Measurements from ENCODE around the gene SLC5A1.
"Not testable (repeated sequence)": the region's sequence is repeated elsewhere in the genome, so short reads cannot be mapped to it uniquely, and the experiment has no call there.

Gene SLC5A1

DNA sequence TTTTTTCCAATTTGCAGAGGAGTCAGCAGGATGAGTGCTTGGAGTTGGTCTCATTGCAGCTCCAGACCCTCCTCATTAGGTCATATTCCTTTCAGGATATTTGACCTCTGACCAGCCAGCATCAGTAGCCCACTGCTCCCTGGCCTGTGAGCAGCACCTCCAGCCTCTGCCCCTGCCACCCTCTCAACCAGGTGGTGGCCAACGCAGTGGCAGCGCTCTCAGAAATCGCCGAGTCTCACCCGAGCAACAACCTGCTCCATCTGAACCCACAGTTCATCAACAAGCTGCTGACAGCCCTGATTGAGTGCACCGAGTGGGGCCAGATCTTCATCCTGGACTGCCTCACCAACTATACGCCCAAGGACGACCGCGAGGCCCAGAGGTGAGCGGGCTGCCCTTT is 89.1 kb downstream of the SLC5A1 start:
- H3K27ac ChIP-seq = no peak overlapping the region
- in situ Hi-C loops (cut with HindIII; ENCODE audit: low pct_ligation_motif_present, low sequenced_read_pairs) = no loop called here
- no peak for DNase-seq
- H3K27me3 ChIP-seq (replicated peaks) = no peaks in the 10 kb centered on the region
- H3K4me3 ChIP-seq (ENCODE audit: low read depth, low read length) = no peak overlapping the region
- TF ChIP-seq, protein P1, sequence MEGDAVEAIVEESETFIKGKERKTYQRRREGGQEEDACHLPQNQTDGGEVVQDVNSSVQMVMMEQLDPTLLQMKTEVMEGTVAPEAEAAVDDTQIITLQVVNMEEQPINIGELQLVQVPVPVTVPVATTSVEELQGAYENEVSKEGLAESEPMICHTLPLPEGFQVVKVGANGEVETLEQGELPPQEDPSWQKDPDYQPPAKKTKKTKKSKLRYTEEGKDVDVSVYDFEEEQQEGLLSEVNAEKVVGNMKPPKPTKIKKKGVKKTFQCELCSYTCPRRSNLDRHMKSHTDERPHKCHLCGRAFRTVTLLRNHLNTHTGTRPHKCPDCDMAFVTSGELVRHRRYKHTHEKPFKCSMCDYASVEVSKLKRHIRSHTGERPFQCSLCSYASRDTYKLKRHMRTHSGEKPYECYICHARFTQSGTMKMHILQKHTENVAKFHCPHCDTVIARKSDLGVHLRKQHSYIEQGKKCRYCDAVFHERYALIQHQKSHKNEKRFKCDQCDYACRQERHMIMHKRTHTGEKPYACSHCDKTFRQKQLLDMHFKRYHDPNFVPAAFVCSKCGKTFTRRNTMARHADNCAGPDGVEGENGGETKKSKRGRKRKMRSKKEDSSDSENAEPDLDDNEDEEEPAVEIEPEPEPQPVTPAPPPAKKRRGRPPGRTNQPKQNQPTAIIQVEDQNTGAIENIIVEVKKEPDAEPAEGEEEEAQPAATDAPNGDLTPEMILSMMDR (IDR thresholded peaks at IDR 0.05; ENCODE audit: low read depth, low read length, missing control alignments) = no peak
- no peaks in the 10 kb centered on the region for H3K36me3 ChIP-seq (replicated peaks)

DNA sequence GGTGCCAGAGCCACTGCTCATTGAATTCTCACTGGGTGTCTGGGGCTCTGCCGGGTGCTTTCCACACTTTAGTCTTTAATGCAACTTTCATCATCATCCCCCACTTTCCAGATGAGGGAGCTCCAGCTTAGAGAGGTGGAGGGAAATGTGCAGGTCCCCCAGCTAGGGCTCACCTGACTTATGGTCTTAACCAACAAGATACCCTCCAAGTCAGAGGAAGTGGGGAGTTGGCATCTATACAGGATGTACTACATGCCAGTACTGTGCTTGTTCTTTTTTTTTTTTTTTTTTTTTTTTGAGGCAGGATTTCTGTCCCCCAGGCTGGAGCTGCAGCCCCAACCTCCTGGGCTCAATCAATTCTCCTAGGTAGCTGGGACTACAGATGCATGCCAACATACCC is 89.7 kb downstream of the SLC5A1 start:
- H3K4me3 ChIP-seq (ENCODE audit: low read depth, low read length) = no peak overlapping the region
- no peak overlapping the region for H3K27ac ChIP-seq
- no peaks in the 10 kb centered on the region for H3K27me3 ChIP-seq (replicated peaks)
- H3K36me3 ChIP-seq (replicated peaks) = no peaks in the 10 kb centered on the region
- TF ChIP-seq, protein P1 (IDR thresholded peaks at IDR 0.05; ENCODE audit: low read depth, low read length, missing control alignments) = no peak
- DNase-seq = no peak
- in situ Hi-C loops (cut with HindIII; ENCODE audit: low pct_ligation_motif_present, low sequenced_read_pairs) = no loop called here

DNA sequence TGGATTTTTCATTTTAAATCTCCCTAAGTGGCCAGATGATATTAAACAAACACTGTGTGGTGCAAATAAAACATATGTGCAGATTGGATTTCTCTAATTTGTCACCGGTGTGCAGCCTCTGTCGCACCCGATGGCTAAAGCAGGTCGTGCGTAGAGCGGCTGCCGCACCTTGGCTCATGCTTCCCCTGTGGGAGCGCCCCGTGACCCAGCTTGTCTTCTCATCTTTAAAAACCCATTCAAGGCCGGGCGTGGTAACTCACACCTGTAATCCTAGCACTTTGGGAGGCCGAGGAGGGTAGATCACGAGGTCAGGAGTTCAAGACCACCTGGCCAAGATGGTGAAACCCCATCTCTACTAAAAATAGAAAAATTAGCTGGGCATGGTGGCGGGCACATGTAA is 91.7 kb downstream of the SLC5A1 start:
- in situ Hi-C loops (cut with HindIII; ENCODE audit: low pct_ligation_motif_present, low sequenced_read_pairs) = not testable (repeated sequence)

DNA sequence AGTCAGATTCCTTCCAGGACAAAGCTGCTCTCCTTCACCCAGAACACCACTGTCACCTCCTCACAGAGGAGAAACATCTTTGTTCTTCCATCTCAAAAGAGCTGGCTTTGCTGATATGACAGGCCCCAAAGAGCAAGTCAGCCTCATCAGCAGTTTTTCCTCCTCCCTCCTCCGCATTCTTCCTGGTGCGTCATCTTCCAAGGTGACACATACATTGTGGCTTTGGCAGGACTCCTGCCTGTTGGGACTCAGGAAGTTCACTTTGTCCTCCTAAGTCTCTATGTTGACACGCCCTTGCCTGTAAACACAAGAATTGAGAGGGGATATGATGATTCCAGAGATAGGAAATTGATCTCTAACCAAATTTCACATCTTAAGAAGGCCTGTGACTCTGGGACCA is 92.9 kb downstream of the SLC5A1 start:
- in situ Hi-C loops (cut with HindIII; ENCODE audit: low pct_ligation_motif_present, low sequenced_read_pairs); H3K4me3 ChIP-seq (ENCODE audit: low read depth, low read length); H3K36me3 ChIP-seq (replicated peaks); H3K27ac ChIP-seq; H3K27me3 ChIP-seq (replicated peaks): not testable (repeated sequence)
- DNase-seq = peak; percentile 68

More for the DNA sequence above, 91.7 kb downstream of the SLC5A1 start:
- H3K4me3 ChIP-seq (ENCODE audit: low read depth, low read length); DNase-seq; H3K36me3 ChIP-seq (replicated peaks); H3K27ac ChIP-seq; H3K27me3 ChIP-seq (replicated peaks): not testable (repeated sequence)

DNA sequence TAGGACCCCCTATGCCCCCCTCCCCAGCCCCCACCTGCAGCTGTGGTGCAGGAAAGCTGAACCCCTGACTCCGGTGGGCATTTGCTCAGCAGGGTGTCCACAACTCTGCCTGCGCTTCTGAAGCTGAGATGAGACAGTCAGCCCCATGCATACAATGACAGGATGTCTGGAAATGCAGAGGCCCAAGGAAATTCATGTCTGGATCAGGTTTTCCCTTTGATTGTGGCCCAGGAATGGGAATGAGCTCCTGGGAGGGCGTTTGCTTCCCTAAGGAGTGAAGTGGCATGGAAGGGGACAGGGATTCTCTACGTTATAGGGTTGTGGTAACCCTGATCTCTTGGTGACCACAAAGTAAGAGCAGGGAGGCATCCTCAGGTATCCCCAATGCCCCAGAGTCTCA is 93.8 kb downstream of the SLC5A1 start:
- in situ Hi-C loops (cut with HindIII; ENCODE audit: low pct_ligation_motif_present, low sequenced_read_pairs); H3K27ac ChIP-seq; H3K4me3 ChIP-seq (ENCODE audit: low read depth, low read length): not testable (repeated sequence)

DNA sequence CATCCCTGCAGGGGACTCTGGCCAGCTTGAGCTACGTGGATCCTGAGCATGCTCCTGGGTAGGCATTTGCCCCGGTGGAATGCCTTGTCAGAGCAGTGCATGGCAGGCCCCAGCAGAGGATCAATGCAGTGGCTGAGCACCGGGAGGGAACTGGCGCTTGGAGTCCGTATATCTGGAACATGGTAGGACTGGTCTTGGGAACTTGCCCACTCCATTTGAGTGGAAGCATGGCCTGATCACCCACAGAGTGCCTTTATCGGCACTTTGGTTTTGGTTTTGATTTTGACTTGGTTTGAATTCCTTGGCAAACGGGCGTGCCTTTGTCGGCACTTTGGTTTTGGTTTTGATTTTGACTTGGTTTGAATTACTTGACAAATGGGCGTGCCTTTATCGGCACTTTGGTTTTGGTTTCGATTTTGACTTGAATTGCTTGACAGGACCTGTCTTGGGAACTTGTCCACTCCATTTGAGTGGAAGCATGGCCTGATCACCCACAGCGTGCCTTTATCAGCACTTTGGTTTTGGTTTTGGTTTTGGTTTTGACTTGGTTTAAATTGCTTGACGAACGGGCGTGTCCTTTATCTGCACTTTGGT is 94.8 kb downstream of the SLC5A1 start:
- peak; percentile 3 for DNase-seq
- H3K4me3 ChIP-seq (ENCODE audit: low read depth, low read length); H3K27me3 ChIP-seq (replicated peaks); H3K36me3 ChIP-seq (replicated peaks); in situ Hi-C loops (cut with HindIII; ENCODE audit: low pct_ligation_motif_present, low sequenced_read_pairs); H3K27ac ChIP-seq: not testable (repeated sequence)

More for the DNA sequence above, 93.8 kb downstream of the SLC5A1 start:
- DNase-seq; H3K36me3 ChIP-seq (replicated peaks); H3K27me3 ChIP-seq (replicated peaks): not testable (repeated sequence)

DNA sequence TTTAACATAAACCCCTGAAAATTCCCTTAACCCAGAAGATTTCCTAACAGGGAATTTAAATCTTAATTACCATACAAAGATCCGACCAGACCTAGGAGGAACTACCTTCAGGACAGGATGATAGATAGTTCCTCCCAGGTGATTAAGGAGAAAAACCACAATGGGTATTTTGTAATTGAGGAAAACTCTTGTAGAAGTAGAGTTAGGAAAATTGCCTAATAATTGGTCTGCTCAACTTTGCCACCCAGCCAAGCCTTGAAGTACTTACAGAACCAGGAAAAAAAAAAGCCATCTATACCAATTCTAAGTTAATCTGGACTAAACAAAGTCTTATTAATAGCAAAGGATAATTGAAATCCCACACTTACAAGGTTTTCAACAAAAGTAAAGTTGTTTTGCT is 95.5 kb downstream of the SLC5A1 start:
- DNase-seq; H3K27ac ChIP-seq; in situ Hi-C loops (cut with HindIII; ENCODE audit: low pct_ligation_motif_present, low sequenced_read_pairs); H3K27me3 ChIP-seq (replicated peaks); H3K4me3 ChIP-seq (ENCODE audit: low read depth, low read length); H3K36me3 ChIP-seq (replicated peaks): not testable (repeated sequence)

DNA sequence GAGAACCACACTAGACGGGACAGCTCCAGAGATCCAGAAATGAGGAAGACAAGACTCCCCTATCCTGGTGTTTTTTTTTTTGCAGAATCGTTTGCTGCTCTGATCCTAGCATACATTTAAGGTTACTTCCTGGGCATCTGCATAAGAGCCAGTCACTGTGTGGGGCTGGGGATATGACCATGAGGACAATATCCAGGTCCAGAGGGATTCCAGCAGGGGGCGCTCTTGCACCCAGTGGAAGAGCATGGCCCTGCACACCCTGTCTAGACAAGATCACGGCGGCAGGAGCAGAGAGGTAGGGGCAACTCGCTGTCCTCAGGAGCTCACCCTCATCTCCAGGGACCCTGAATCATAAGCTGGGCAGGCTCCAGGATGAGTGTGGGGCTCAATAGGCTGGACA is 97.6 kb downstream of the SLC5A1 start:
- DNase-seq; in situ Hi-C loops (cut with HindIII; ENCODE audit: low pct_ligation_motif_present, low sequenced_read_pairs); H3K36me3 ChIP-seq (replicated peaks); H3K4me3 ChIP-seq (ENCODE audit: low read depth, low read length); H3K27ac ChIP-seq; H3K27me3 ChIP-seq (replicated peaks): not testable (repeated sequence)
- TF ChIP-seq, protein P1 (IDR thresholded peaks at IDR 0.05; ENCODE audit: low read depth, low read length, missing control alignments) = peak; percentile 33
